ENCODE data around the gene POU3F3.
A peak's percentile ranks its signal among the peaks of the same experiment; 100 is the strongest.

Gene POU3F3

GRCh38 chr2:104872866-104873688, 19.2 kb downstream of the POU3F3 start:
- no peak for DNase-seq (ENCODE audit: extremely low read depth, insufficient read length)
- H3K36me3 ChIP-seq (ENCODE audit: control insufficient read depth, insufficient read depth, low read length) = no peaks in the 10 kb centered on the region
- peak overlapping the region; percentile 53 for H3K4me3 ChIP-seq (replicated peaks; ENCODE audit: low read depth, low read length)
- H3K27me3 ChIP-seq (replicated peaks; ENCODE audit: control insufficient read depth, insufficient read depth, low read length) = peaks cover 7% of the 10 kb centered on the region
- peak; percentile 77 for TF ChIP-seq CTCF (IDR thresholded peaks at IDR 0.05; ENCODE audit: insufficient read depth, low read length, poor library complexity, severe bottlenecking)

GRCh38 chr2:104873689-104874054, 19.8 kb downstream of the POU3F3 start:
- TF ChIP-seq CTCF (IDR thresholded peaks at IDR 0.05; ENCODE audit: insufficient read depth, low read length, poor library complexity, severe bottlenecking) = no peak
- Histone ChIP-seq H3K36me3 (ENCODE audit: control insufficient read depth, insufficient read depth, low read length) (no peaks in the 10 kb centered on the region), H3K4me3 (replicated peaks; ENCODE audit: low read depth, low read length) (no peak overlapping the region), H3K27me3 (replicated peaks; ENCODE audit: control insufficient read depth, insufficient read depth, low read length) (peaks cover 4% of the 10 kb centered on the region)
- DNase-seq (ENCODE audit: extremely low read depth, insufficient read length) = no peak

GRCh38 chr2:104874230-104874629, 20.3 kb downstream of the POU3F3 start:
- Histone ChIP-seq H3K4me3 (replicated peaks; ENCODE audit: low read depth, low read length) (no peak overlapping the region), H3K36me3 (ENCODE audit: control insufficient read depth, insufficient read depth, low read length) (no peaks in the 10 kb centered on the region), H3K27me3 (replicated peaks; ENCODE audit: control insufficient read depth, insufficient read depth, low read length) (peaks cover 4% of the 10 kb centered on the region)
- no peak for TF ChIP-seq CTCF (IDR thresholded peaks at IDR 0.05; ENCODE audit: insufficient read depth, low read length, poor library complexity, severe bottlenecking)
- no peak for DNase-seq (ENCODE audit: extremely low read depth, insufficient read length)

GRCh38 chr2:104875262-104875661, 21.3 kb downstream of the POU3F3 start:
- H3K4me3 ChIP-seq (replicated peaks; ENCODE audit: low read depth, low read length) = no peak overlapping the region
- no peak for TF ChIP-seq CTCF (IDR thresholded peaks at IDR 0.05; ENCODE audit: insufficient read depth, low read length, poor library complexity, severe bottlenecking)
- H3K36me3 ChIP-seq (ENCODE audit: control insufficient read depth, insufficient read depth, low read length) = no peaks in the 10 kb centered on the region
- no peak for DNase-seq (ENCODE audit: extremely low read depth, insufficient read length)
- H3K27me3 ChIP-seq (replicated peaks; ENCODE audit: control insufficient read depth, insufficient read depth, low read length) = peaks cover 4% of the 10 kb centered on the region

GRCh38 chr2:104876606-104877570, 23.0 kb downstream of the POU3F3 start:
- no peak for DNase-seq (ENCODE audit: extremely low read depth, insufficient read length)
- Histone ChIP-seq H3K27me3 (replicated peaks; ENCODE audit: control insufficient read depth, insufficient read depth, low read length) (peaks cover 3% of the 10 kb centered on the region), H3K4me3 (replicated peaks; ENCODE audit: low read depth, low read length) (no peak overlapping the region), H3K36me3 (ENCODE audit: control insufficient read depth, insufficient read depth, low read length) (no peaks in the 10 kb centered on the region)
- TF ChIP-seq CTCF (IDR thresholded peaks at IDR 0.05; ENCODE audit: insufficient read depth, low read length, poor library complexity, severe bottlenecking) = no peak

Data from GM06990 (cell line).